Measurements from ENCODE around the gene PCDH1.
"Not testable (repeated sequence)": the region's sequence is repeated elsewhere in the genome, so short reads cannot be mapped to it uniquely, and the experiment has no call there.

Gene PCDH1

DNA sequence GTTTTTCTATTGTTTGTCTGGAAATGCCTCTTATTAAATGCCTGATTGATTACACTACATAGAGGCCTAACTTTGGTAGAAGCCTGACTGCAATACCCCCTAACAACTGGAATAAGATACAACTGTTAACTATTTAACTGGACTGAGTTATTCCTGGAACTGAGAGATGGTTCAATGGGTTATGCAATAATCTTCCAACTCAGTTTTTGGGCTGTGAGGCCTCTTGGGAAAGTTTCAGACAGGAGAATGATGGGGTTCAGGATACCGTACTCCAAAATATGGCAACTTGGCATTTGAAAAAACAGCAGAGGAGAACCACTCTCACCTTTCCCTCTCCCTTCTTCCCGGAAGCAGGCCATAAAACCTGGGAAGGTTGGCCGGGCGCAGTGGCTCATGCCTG lies 19.2 kb upstream of the PCDH1 start:
- DNase-seq = no peak

DNA sequence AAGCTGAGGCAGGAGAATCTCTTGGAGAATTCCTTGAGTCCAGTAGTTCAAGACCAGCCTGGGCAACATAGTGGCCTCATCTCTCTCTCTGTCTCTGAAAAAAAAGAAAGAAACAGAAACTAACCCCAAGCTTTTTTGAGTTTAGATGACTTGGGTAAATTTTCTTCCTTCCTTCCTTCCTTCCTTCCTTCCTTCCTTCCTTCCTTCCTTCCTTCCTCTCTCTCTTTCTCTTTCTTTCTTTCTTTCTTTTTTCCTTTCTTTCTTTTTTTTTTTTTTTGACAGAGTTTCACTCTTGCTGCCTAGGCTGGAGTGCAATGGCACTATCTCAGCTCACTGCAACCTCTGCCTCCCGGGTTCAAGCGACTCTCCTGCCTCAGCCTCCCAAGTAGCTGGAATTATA lies 12.2 kb upstream of the PCDH1 start:
- DNase-seq = not testable (repeated sequence)

DNA sequence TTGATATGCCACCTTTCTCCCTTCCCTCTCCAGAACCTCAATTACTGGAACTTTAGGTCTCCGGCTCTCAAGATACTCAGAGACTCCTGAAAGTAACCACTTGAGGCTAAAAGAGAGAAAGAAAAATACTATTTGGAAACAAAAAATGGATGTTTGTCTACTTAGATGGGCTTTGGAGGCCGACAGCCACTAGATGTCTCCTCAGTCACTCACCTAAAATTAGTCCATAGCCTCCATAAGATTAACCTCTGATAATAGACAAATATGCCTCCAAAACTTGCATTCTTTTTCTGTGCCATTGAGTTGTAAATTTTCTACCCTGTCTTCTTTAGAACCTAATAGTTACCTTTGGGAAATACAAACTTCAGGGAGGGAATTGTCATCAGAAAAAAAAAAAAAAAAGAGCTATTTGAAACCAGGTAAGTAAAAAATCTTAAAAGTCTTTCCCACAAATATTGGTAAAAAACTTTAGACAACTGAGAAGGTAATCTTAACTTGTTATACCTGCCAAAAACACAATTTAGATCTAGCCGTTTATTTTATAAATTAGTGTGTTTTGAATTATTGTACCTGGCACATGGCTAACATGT lies 11.2 kb upstream of the PCDH1 start:
- DNase-seq = no peak

DNA sequence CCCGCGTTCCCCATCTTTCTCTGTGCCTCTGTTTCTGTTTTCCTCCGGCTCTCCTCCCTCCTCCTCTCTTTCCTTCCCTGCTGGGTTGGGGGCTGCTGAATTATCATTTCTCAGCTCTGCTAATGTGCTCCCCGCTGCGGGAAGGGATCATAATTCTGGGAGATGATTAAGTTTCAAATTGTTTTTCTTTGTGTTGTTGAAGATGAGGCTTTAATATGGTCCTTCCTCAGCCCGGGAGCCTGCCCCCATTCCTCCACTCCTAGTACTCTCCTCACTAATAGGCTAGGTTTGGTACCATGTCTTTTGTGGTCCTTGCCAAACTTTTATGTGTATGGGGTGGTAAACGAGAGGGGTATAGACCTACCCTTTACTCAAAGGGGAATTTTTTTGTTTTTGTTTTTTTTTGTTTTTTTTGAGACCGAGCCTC lies 5.7 kb upstream of the PCDH1 start:
- no peak for DNase-seq

DNA sequence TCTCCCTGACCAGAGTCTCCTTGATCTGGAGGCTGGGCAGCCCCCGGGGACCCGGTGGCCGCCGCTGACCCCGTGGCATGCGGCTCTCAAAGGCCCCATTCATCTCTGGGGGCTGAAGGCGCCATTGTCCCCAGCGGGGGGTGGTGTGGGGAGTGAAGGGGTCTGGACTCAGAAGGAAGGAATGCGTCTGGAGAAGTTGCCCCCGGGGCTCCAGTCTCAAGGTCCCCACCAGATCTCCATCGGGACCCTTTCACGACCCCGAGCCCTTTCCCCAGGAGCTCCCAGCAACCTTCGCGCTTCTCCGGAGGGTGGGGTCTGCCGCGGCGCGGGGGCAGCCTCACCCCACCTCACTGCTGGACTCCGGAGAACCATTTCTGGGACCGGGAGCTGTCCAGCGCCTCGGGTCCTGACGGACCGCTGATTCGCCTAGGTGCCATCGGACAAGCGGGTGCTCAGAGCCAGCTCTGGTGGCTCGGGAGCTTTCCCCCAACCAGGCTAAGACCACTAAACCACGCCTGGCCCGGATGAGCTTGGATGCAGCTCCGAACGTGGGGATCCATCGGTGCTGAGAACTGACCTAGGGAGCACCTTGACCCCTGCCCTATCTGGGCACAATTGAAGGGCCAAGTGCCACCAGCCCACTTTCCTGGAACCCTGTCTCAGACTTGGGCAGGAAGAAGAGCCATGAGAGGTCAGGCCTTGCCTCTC lies 5.1 kb upstream of the PCDH1 start:
- DNase-seq = no peak

DNA sequence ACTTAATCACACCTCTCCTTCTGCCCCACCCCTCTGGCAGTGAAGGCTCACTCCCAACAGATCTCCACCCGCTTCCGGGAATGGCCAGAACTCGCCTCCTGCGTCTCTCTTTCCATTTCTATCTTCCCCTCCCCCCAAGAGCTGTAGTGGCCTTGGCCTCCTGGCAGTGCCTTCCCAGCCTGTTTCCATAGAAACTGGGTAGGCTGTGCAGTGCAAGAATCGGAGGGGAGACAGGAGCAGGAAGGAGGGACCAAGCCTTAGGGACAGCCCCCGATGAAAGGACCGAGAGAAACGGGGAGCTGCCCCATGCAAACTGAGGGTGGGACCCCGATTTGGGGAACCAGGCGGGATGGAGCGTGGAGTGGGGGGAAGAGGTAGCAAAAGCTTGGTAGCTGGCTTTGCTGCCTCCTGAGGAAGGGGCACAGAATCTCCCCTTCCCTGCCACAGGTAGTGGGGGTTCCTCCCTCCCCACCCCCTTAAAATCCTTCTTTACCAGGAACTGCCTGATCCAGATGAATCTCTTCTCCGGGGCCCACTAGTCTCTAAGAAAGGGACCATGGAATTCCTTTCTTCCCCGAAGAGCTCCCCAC lies 4.5 kb upstream of the PCDH1 start:
- DNase-seq = no peak

DNA sequence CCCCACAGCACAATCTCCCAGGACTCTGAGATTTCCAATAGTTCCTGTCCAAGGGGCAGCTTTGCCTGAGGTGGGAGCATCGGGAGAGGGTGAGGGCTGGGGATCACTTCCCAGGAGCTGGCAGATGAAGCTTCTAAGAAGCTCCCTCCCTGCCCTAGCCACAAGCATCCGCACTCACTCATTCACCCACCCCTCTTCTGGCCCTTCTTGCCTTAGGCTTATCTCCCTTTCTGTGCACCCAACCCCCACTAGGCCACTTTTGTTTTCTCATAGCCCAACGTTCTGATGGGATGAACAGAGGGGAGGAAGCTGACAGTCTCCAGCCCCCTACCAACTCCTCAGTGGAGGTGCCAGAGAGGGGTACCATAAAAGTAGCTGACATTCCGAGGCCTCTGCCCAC lies 3.7 kb upstream of the PCDH1 start:
- no peak for DNase-seq

DNA sequence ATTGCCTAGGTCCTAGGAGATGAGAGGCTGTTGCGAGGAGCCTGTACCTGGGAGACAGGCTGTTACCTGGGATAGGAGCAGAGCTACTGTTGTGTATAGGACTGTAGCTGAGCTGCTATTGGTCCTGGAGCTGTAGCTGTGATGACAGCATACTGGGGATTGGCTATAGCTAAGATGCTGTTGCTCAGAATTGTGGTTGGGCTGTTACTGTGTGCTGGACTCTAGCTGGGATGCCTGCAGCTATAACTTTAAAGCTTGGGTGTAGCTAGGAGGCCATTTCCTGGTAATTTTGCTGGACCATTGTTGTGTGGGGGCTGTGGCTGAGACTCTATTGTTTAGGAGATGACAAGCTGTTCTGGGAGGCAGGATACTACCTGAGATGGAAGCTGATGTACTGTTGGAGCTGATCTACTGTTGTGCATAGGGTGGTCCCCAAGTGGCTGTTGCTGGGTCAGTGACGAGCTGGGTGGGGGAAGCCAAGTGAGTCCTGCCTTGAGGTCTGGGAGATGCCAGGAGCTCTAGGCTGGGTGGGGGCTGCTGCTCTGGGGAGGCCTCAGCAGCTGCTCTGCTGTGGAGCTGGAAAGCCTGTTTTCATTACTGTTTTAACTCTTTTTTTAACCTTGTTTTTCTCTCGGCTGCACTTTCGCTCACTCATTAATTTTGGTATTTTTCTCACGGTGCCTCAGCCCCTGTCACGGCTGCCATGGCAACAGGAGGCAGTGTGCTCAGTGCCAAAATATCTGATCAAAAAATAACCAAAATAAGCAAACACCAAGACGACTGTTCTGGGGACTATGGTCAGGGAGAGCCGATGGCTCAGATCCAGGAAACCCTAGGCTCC lies 3.0 kb upstream of the PCDH1 start:
- DNase-seq = no peak

DNA sequence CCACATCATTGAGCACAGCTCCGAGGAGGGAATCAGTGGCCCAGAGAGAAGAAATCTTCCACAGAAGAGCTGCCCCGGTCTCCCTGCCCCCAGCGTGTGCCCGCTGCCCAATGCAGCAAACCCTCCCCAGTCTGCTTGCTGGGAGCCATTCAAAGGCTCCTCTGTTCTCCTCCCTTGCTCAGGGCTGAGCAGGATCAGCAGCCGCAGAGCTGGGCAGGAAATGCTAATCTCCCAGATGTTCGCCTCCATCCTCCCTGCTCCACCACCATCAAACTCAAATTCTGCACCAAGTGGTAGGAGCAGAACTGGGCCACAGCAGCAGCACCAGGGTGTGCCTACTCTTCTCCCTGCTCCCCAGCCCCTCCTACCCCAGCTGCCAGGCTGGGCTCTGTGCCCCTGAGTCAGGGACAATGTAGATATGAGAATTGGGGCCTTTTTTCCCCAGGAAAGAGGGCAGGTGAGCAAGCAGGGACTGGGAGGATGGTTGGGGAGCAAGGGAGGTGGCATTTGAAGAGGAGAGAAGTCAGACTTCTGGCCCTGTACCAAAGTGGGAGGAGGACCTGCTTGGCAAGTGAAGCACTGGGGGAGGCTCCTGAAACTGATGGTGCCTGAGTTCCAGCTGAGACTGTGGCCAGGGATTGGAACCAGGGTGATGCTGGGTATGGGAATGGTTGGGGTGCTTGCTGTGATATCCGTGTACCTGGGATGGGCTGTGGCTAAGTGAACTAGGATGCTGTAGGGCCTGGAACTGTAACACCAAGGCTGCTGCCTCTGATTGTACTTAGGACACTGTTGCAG lies 1.9 kb upstream of the PCDH1 start:
- DNase-seq = no peak

DNA sequence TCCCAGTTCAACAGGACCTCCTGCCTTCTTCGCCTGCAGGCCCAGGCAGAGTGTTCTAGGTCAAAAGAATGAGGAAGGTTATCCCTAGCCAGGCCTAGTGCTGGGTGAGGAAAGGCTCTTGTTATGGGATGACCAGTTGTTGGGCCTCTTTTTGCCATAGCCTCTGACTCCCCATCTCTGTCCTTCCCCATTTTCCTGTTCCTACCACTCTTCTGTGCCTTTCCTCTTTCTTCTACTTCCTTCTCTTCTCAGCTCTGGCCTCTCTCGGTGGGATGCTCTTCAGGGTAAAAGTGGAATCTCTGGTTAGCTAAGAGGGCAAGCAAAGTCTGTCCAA lies 1.2 kb upstream of the PCDH1 start:
- DNase-seq = no peak

DNA sequence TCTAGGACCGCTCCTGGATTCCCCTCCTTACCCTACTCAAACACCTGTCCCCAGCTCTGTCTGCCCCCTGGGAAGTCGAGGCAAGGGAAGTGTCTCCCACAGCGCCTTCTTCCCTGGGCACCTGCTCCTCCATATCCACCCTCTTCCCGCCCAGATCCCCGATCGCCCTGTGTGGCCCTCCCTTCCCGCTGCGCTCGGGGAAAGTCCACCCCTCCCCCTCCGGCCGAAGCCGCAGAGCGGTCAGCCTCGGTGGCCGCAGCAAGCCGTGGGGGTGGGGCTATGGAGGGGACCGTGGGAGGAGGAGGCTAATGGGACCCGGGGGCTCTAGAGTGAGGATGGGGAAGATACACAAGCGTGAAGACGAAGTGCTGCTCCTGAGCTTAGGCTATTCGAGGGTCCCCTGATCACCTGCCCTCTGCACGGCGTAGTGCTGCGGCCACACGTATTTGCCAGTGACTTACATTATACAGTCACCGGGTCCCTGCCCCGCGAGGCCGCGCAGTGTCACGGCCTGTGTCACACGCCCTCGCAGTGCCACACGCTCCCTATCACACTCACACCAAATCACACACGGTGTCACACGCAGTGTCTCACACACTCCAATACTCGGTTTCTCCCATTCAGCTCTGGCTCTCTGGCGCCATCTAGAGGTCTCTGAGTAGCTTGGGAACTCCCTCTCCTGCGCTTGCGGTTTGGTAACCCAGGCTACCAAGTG lies 658 bp upstream of the PCDH1 start:
- peak; percentile 17 for DNase-seq

DNA sequence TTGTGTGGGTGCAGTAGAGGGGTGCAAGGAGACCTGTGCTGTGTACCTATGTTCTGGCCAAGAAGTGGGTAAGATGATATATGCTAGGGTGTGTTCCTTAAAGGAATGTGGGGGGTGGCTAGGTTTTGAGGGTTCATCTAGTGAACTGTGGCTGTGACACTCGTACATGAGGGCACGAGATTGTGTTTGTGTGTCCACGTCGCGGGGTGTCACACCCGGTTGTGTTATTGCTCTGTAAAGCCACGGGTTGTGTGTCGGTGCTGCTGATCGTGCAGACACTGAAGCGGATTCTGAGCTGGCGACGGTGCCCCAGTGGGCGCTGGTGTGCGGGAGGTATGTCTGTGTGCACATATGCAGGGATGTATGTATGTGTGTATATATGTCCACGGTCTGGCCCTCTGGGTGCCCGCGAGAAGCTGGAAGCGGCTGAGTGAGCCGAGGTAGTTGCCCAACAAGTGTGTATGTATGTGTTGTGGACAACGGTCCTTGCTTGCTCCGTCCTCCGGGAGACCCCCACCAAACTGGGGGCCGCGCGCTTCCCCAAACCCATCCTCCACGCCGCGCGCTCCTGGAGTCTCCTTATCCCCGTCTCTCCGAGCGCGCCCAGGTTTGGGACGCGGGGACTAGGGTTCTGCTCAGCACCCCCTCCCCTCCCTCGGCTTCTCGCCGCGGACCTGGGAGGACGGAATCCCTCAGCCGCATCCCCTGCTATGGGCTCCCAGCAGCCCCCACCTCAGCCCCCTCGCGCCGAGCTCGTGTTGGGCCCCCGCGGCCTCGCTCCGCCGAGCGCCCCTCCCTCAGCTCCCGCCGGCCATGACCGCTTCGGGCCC lies 639 bp downstream of the PCDH1 start:
- no peak for DNase-seq

DNA sequence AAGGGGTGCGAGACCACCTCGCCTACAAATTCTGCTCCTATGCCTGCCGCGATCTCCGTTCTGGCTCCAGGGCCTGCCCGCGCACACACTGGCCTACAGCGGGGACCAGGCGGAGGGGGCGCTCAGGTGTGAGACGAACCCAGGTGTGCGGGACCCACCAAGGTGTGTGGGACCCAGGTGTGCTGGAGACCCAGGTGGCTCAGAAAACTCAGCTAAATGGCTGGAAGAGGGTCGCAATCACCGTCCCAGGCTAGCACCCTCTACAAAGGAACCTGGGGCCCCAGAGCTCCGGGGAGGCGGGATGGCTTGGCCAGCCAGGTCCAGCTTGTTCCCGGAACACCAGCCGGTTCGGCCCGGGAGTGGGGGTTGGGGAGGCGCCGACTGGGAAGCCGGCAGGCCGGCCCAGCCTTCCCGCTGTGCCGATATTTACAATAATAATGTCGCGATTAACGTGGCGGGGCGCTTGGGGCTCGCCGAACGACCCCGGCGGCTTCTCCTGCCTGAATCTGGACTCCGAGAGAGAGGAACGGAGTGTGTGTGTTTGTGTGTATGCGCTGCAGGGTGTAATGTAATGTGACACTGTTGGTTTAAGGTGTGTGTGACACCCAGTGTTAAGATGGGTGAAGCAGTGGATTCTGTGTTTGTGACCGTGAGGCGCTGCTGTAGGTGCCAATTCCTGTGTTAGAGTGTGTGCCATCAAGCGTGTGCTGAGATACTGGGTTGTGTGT lies 1.4 kb downstream of the PCDH1 start:
- DNase-seq = no peak

DNA sequence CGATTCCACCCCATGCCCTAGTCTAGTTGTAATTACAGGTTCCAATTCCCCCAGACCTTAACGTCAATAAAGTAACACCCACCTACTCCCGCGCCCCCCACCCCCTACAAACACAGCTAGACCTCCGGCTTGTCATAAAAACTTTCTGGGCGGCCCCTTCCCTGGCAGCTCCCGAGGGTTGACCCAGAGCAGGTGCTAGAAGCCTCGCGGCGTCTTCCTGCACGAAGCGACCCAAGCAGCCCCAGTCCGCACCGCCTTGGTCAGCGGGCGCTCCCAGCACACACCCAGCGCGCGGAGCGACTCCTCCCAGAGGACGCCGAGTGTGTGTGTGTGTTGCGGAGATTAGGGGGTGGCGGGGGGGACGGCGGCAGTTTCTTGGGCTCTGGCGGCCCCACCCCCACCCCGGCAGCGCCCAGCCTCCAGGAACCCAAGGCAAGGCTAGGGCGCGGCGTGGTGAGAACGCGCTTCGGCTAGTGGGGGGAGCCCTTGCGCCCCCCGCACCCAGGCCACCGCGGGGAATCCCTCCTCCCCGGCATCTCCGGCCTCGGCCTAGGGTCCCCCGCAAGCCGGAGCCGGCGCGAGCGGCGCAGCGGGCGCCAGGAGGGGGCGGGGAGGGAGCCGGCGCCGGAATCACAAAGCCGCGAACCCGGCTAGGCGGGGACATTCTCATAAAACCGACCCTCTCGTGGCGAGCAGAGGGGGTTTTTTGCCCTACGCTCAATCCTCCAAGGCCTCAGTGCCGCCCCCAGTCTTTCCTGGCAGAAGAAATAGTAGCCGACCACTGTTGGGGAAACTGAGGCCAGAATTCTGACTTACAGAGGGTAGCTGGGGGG lies 2.2 kb downstream of the PCDH1 start:
- peak; percentile 16 for DNase-seq

DNA sequence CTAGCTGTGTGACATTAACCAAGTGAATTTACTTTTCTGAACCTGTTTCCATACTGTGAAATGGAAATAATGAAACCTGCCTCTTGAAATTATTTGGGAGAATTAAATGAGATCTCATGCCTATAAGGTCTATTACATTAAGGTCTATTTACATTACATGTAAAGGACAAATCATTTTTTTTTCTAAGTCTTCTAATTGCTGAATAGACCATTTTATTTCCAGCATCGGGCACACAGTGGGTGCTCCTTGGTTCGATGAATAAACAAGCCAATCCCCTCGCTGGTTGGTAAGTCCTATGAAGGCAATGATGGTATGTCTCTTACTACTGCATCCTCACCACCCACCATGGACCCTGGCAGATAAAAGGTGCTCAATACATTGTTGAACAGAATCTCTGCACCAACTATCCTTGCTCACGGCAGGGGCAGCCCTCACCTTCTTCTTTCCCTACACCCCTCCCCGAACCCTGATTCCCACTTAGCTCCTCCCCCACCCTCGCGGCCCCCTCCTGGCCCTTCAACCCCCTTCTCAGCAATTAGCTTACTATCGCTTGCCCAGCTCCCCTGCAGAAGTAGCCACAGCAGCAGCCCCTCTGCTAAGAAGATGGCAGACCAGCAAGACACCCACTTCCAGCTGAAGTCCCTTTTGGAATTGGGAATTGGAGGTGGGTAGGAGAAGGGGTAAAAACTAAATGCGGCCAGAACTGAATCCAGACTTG lies 3.0 kb downstream of the PCDH1 start:
- no peak for DNase-seq

DNA sequence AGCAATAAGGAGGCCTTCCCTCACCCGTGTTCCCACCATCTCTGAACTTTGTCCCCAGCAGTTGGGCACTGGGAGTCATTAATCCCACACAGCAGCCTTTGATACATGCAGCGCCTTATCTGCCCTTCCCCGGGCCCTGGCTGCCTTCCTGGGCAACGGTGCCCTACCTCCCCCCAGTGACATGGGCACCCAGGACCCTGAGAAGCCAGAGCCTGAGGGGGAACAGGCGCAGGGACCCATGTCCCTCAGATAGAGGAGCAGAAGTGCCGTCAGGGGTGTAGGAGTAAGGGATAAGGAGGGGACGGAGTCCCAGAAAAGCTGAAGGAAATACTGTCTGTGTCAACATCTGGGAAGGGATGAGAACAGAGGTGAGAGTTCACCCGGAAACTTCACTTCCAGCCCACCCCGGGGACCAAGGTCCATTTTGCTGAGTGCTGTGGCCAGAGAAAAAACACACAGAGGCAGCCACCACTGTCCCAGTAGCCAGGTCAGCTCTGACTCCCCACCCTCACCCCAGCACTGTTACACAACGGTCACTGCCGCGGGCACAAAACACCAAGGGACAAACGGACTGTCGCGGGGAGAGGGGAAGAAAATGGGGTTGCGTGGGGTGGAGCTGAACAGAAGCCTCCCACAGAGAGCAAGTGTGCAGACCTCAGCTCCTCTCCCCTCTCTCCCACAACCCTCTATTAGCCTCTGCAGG lies 3.8 kb downstream of the PCDH1 start:
- no peak for DNase-seq

DNA sequence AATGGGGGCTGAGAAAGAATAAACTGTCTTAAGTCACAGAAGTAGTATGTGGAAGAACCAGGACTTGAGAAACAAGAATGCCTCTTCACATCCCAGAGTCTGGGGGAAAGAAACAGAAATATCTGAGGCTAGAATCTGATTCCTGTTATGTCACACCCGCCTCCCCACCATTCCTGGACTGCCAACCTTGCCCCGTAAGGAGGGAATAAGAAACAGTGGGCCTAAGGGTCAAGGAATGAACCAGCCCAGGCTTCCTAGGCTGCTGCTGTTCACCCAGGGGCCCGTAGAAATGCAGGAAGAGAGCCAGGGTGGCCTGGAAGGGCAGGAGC lies 4.3 kb downstream of the PCDH1 start:
- DNase-seq = no peak

Measured in activated gamma-delta T cell (primary cell).